Ovary (tissue), 9 donors: ENCODE data around the gene KIRREL1. TPM values are rescaled to one million over a fixed set of nuclear protein-coding genes. Genes with fewer than 3 reads are reported as not detected.

Experiments used
- DNase-seq, 5 donors: peaks; one replicate each; pipeline ENCODE4 v3.0.0-alpha.2; 2019 to 2020
- H3K27ac ChIP-seq, 2 donors: fragments of 200-600 bp; one replicate each; pipeline versions ENCODE4 v1.5.1 to v1.8.0; 2019 to 2022
- H3K27me3 ChIP-seq: fragments of 200-600 bp; one replicate; pipeline ENCODE4 v1.8.0; 2022
- H3K36me3 ChIP-seq: fragments of 200-600 bp; sonication (generic); one replicate; pipeline ENCODE4 v1.5.1; 2019
- H3K4me1 ChIP-seq: one replicate; pipeline ENCODE4 v1.8.1; 2013; ENCODE audit warnings: mild to moderate bottlenecking, moderate library complexity; ENCODE audit not compliant: insufficient read depth
- H3K4me3 ChIP-seq: fragments of 200-600 bp; sonication (generic); one replicate; pipeline ENCODE4 v1.5.1; 2017
- H3K9me3 ChIP-seq, 2 donors: fragments of 200-600 bp in 1 of 2; sonication (generic) in 1 of 2; one replicate each; pipeline versions ENCODE4 v1.5.1 to v1.8.1; 2013 to 2019; ENCODE audit warnings: mild to moderate bottlenecking in 1 of 2, moderate library complexity in 1 of 2
- EP300 ChIP-seq: sonication (generic); formaldehyde crosslinking; IDR thresholded peaks from one replicate; pipeline ENCODE4 v1.6.1; 2017; ENCODE audit warnings: antibody characterized with exemption
- POLR2A ChIP-seq: fragments of 450-650 bp; IDR thresholded peaks from one replicate; pipeline ENCODE4 v1.6.1; 2017; ENCODE audit warnings: antibody characterized with exemption, mild to moderate bottlenecking, moderate library complexity
- WGBS, 3 donors: extraction: QIAGEN DNeasy Blood & Tissue Kit in 1 of 3; methylation state at CpG; one replicate each; pipeline versions ENCODE4 v1.1.5 to v1.1.7; 2013 to 2017; 5-methylcytosine and 5-hydroxymethylcytosine counted together
- intact Hi-C, 4 donors: fragments of 100-400 bp; cut with DNase I; formaldehyde crosslinking; loops; one replicate each; pipeline versions ENCODE4 v1.11.0 to v1.15.1; 2022 to 2023
- polyA plus RNA-seq, 2 donors: library from polyadenylated mRNA; stranded (reverse); fragments of 200-250 nt in 1 of 2; fragments of 350-450 nt in 1 of 2; fragmentation: Illumina TruSeq in 1 of 2; extraction: RNeasy Lipid Tissue Mini Kit (QIAGEN cat#74804) in 1 of 2; gene quantifications; one replicate each; pipeline ENCODE4 v1.2.3, GENCODE V29; 2013 to 2014
- total RNA-seq, 7 donors: library from RNA; depleted of rRNA in 2 of 7; stranded (reverse); fragments of >200 nt in 2 of 7; fragmentation: NEBNext Ultra II Directional in 3 of 7; extraction: Animal tissue kit (Norgen Biotek cat#: 25700) in 3 of 7; gene quantifications; one replicate each; pipeline versions ENCODE4 v1.1.0 to v1.2.4, GENCODE V29; 2016 to 2023
- TF ChIP-seq, protein P1 (sequence below), 3 donors: fragments of 450-650 bp in 2 of 3; fragments of 200-600 bp in 1 of 3; IDR thresholded peaks; one replicate each; pipeline versions ENCODE4 v1.5.1 to v1.8.0; 2016 to 2022; ENCODE audit warnings: antibody characterized with exemption in 3 of 3, mild to moderate bottlenecking in 1 of 3
- donor health status: DM: no; HTN: no; CAD: no; lungs with moderate emphysema.
- donor health status: DM: no; HTN: no; CAD: no.
- donor health status: Bipolar disorder and iron deficiency.
- donor health status: DM: yes; HTN: yes; CAD: no.
- donor health status: DM: no; HTN: no; CAD: no.
- donor health status: DM: yes; HTN: yes; CAD: no.

Gene KIRREL1
- total and polyA plus RNA-seq, 9 donors = 29.9 to 90.0 (median 65.8) TPM

GRCh38 chr1:158043232-158043631 is 49.8 kb downstream of the KIRREL1 start:
- intact Hi-C loops = no loop called here

DNA sequence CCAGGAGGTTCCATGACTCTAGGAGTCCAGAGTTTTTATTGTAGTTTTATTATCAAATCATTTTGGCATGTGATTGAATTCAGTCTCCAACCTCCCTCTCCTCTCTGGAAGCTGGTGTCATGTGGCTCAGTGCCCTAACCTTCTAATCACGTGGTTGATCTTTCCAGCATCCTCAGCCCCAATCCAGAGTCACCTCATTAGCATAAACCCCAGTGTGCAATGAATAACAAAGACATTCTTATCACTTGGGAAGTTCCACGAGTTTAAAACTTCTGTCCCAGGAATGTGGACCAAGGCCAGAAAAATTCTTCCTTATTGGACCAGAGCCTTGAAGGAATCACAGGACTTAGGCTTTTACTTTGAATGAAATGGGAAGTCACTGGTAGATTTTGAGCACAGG is 52.2 kb downstream of the KIRREL1 start:
- TF ChIP-seq, protein P1, sequence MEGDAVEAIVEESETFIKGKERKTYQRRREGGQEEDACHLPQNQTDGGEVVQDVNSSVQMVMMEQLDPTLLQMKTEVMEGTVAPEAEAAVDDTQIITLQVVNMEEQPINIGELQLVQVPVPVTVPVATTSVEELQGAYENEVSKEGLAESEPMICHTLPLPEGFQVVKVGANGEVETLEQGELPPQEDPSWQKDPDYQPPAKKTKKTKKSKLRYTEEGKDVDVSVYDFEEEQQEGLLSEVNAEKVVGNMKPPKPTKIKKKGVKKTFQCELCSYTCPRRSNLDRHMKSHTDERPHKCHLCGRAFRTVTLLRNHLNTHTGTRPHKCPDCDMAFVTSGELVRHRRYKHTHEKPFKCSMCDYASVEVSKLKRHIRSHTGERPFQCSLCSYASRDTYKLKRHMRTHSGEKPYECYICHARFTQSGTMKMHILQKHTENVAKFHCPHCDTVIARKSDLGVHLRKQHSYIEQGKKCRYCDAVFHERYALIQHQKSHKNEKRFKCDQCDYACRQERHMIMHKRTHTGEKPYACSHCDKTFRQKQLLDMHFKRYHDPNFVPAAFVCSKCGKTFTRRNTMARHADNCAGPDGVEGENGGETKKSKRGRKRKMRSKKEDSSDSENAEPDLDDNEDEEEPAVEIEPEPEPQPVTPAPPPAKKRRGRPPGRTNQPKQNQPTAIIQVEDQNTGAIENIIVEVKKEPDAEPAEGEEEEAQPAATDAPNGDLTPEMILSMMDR (IDR thresholded peaks at IDR 0.05) = no peak
- no peak for TF ChIP-seq POLR2A
- no peak for TF ChIP-seq EP300
- H3K27ac ChIP-seq = no peak overlapping the region
- intact Hi-C loops = no loop called here
- peak in 1 of 5 donors; percentile 43 for DNase-seq
- no peaks in the 10 kb centered on the region for H3K36me3 ChIP-seq
- H3K27me3 ChIP-seq = no peaks in the 10 kb centered on the region
- WGBS, 3 donors = 0 to 4% (median 2%) methylated on average over 2 of the region's 2 CpGs
- H3K4me3 ChIP-seq = no peak overlapping the region
- no peaks in the 10 kb centered on the region for H3K9me3 ChIP-seq
- peaks cover 26% of the 10 kb centered on the region for H3K4me1 ChIP-seq

More at GRCh38 chr1:158043232-158043631, 49.8 kb downstream of the KIRREL1 start:
- Histone ChIP-seq H3K4me3 (no peak overlapping the region), H3K27me3 (no peaks in the 10 kb centered on the region), H3K9me3 (no peaks in the 10 kb centered on the region), H3K27ac (no peak overlapping the region), H3K4me1 (peaks cover 30% of the 10 kb centered on the region), H3K36me3 (no peaks in the 10 kb centered on the region)
- WGBS, 3 donors = 70 to 83% (median 75%) methylated on average over 5 of the region's 5 CpGs
- TF ChIP-seq POLR2A = no peak
- TF ChIP-seq, protein P1 (IDR thresholded peaks at IDR 0.05) = no peak
- TF ChIP-seq EP300 = no peak
- no peak for DNase-seq

GRCh38 chr1:158046715-158047510 is 53.5 kb downstream of the KIRREL1 start:
- no peaks in the 10 kb centered on the region for H3K36me3 ChIP-seq
- peaks cover 26% of the 10 kb centered on the region for H3K4me1 ChIP-seq
- DNase-seq = no peak
- H3K4me3 ChIP-seq = no peak overlapping the region
- TF ChIP-seq, protein P1 (IDR thresholded peaks at IDR 0.05) = no peak
- no peak for TF ChIP-seq EP300
- TF ChIP-seq POLR2A = no peak
- no peaks in the 10 kb centered on the region for H3K27me3 ChIP-seq
- no peaks in the 10 kb centered on the region for H3K9me3 ChIP-seq
- intact Hi-C loops = no loop called here
- 52 to 63% (median 56%) methylated on average over 4 of the region's 4 CpGs for WGBS, 3 donors
- H3K27ac ChIP-seq = no peak overlapping the region

- intact Hi-C loops = no loop called here
- Histone ChIP-seq H3K36me3 (no peaks in the 10 kb centered on the region), H3K9me3 (no peaks in the 10 kb centered on the region), H3K27ac (no peak overlapping the region), H3K4me3 (no peak overlapping the region), H3K27me3 (no peaks in the 10 kb centered on the region), H3K4me1 (peaks cover 24% of the 10 kb centered on the region)
- WGBS, 3 donors = 63 to 70% (median 64%) methylated on average over 8 of the region's 8 CpGs
- no peak for DNase-seq
- TF ChIP-seq, protein P1 (IDR thresholded peaks at IDR 0.05) = no peak
- TF ChIP-seq POLR2A = no peak
- no peak for TF ChIP-seq EP300
These were observed 55.1 kb downstream of the KIRREL1 start for GRCh38 chr1:158048371-158049067.
